ENCODE measurements around the gene G2E3.
"Not testable (repeated sequence)": the region's sequence is repeated elsewhere in the genome, so short reads cannot be mapped to it uniquely, and the experiment has no call there.

The G2E3 gene

GRCh38 chr14:30560581-30560980 is 1.6 kb downstream of the G2E3 start:
- DNase-seq = no peak

GRCh38 chr14:30564235-30564867 is 5.4 kb downstream of the G2E3 start:
- DNase-seq = no peak

- DNase-seq = no peak
Measured at GRCh38 chr14:30564868-30565248, 5.9 kb downstream of the G2E3 start.

GRCh38 chr14:30569216-30569902 is 10.4 kb downstream of the G2E3 start:
- DNase-seq = no peak

GRCh38 chr14:30569903-30570226 is 10.9 kb downstream of the G2E3 start:
- DNase-seq = no peak

GRCh38 chr14:30572237-30572636 is 13.3 kb downstream of the G2E3 start:
- no peak for DNase-seq

- no peak for DNase-seq
Measured at GRCh38 chr14:30572771-30573170, 13.8 kb downstream of the G2E3 start.

- DNase-seq = peak; percentile 39
Measured at GRCh38 chr14:30573226-30573814, 14.4 kb downstream of the G2E3 start.

GRCh38 chr14:30573966-30574365 is 15.0 kb downstream of the G2E3 start:
- DNase-seq = no peak

GRCh38 chr14:30574777-30575176 is 15.8 kb downstream of the G2E3 start:
- not testable (repeated sequence) for DNase-seq

GRCh38 chr14:30576333-30576732 is 17.4 kb downstream of the G2E3 start:
- DNase-seq = not testable (repeated sequence)

GRCh38 chr14:30580616-30581282 is 21.8 kb downstream of the G2E3 start:
- DNase-seq = no peak

GRCh38 chr14:30581283-30581625 is 22.3 kb downstream of the G2E3 start:
- DNase-seq = no peak

GRCh38 chr14:30582376-30582775 is 23.4 kb downstream of the G2E3 start:
- no peak for DNase-seq

GRCh38 chr14:30584058-30584630 is 25.2 kb downstream of the G2E3 start:
- no peak for DNase-seq

GRCh38 chr14:30585204-30585603 is 26.2 kb downstream of the G2E3 start:
- DNase-seq = no peak

- DNase-seq = no peak
Measured at GRCh38 chr14:30587141-30587540, 28.2 kb downstream of the G2E3 start.

GRCh38 chr14:30588873-30589272 is 29.9 kb downstream of the G2E3 start:
- no peak for DNase-seq

GRCh38 chr14:30596935-30597334 is 38.0 kb downstream of the G2E3 start:
- no peak for DNase-seq

GRCh38 chr14:30597504-30597903 is 38.5 kb downstream of the G2E3 start:
- no peak for DNase-seq

- DNase-seq = no peak
Measured at GRCh38 chr14:30600922-30601918, 42.3 kb downstream of the G2E3 start.

GRCh38 chr14:30603402-30603801 is 44.4 kb downstream of the G2E3 start:
- DNase-seq = no peak

Measured in NCI-H226 (cell line).